Measurements from ENCODE around the gene TMEM145.

- TF ChIP-seq CTCF (IDR thresholded peaks at IDR 0.05; ENCODE audit: insufficient read depth, low read length, poor library complexity, severe bottlenecking) (no peak), EZH2phosphoT487 (conservative IDR thresholded peaks at IDR 0.05; ENCODE audit: low read length) (no peak)
Measured at GRCh38 chr19:42328854-42329253, 15.7 kb downstream of the TMEM145 start.

All from SU-DHL-6 (cell line).